Umbilical cord (tissue), 2 donors: ENCODE measurements around the gene RNF141. TPM values are rescaled to one million over a fixed set of nuclear protein-coding genes. Genes with fewer than 3 reads are reported as not detected.

Experiments used
- DNase-seq: peaks from one replicate; pipeline ENCODE4 v3.0.0-alpha.2; 2015; ENCODE audit warnings: low spot score
- total RNA-seq: library from RNA; depleted of rRNA; stranded (reverse); fragments of >200 nt; gene quantifications from one replicate; pipeline ENCODE4 v1.2.3, GENCODE V29; 2014; ENCODE audit warnings: low replicate concordance; ENCODE audit not compliant: insufficient read depth

RNF141 gene
- total RNA-seq, 1 donor from 2014 or later = 32.0 TPM

GRCh38 chr11:10522921-10523320 lies 18.1 kb downstream of the RNF141 start:
- DNase-seq = peak; percentile 43

GRCh38 chr11:10522276-10522675 lies 18.7 kb downstream of the RNF141 start:
- DNase-seq = no peak

GRCh38 chr11:10520562-10520961 lies 20.4 kb downstream of the RNF141 start:
- no peak for DNase-seq

GRCh38 chr11:10519630-10520029 lies 21.4 kb downstream of the RNF141 start:
- DNase-seq = no peak

- DNase-seq = no peak
Observed at GRCh38 chr11:10518891-10519290, 22.1 kb downstream of the RNF141 start.

GRCh38 chr11:10518123-10518522 lies 22.9 kb downstream of the RNF141 start:
- no peak for DNase-seq

GRCh38 chr11:10515418-10515817 lies 25.6 kb downstream of the RNF141 start:
- DNase-seq = no peak

- DNase-seq = peak; percentile 9
Observed at GRCh38 chr11:10514709-10515108, 26.3 kb downstream of the RNF141 start.

- DNase-seq = peak; percentile 26
Observed at GRCh38 chr11:10514202-10514601, 26.8 kb downstream of the RNF141 start.

- no peak for DNase-seq
Observed at GRCh38 chr11:10511181-10511621, 29.8 kb downstream of the RNF141 start.

GRCh38 chr11:10506008-10506370 lies 35.0 kb downstream of the RNF141 start:
- no peak for DNase-seq

GRCh38 chr11:10505278-10506007 lies 35.5 kb downstream of the RNF141 start:
- DNase-seq = no peak

GRCh38 chr11:10504490-10504889 lies 36.5 kb downstream of the RNF141 start:
- DNase-seq = no peak

- peak; percentile 9 for DNase-seq
Observed at GRCh38 chr11:10503777-10504480, 37.1 kb downstream of the RNF141 start.

GRCh38 chr11:10503221-10503620 lies 37.8 kb downstream of the RNF141 start:
- peak; percentile 7 for DNase-seq

GRCh38 chr11:10502770-10503169 lies 38.2 kb downstream of the RNF141 start:
- DNase-seq = no peak

GRCh38 chr11:10502065-10502680 lies 38.8 kb downstream of the RNF141 start:
- no peak for DNase-seq

GRCh38 chr11:10500757-10501684 lies 40.0 kb downstream of the RNF141 start:
- DNase-seq = no peak

GRCh38 chr11:10499874-10500601 lies 40.9 kb downstream of the RNF141 start:
- no peak for DNase-seq

- DNase-seq = no peak
Observed at GRCh38 chr11:10499452-10499851, 41.5 kb downstream of the RNF141 start.
